H1 (cell line): Measurements from ENCODE around the gene NANOS2. TPM values are rescaled to one million over a fixed set of nuclear protein-coding genes. Genes with fewer than 3 reads are reported as not detected.

Experiments used
- CTCF ChIA-PET: fragments of 300-600 bp; sonication (Branson Sonifier 250); formaldehyde crosslinking; loops from one replicate; lab custom pipeline; 2021; ENCODE audit not compliant: partially characterized antibody; lab: Charles Lee
- POLR2A ChIA-PET: fragments of 300-600 bp; sonication (Branson Sonifier 250); formaldehyde crosslinking; loops from one replicate; lab custom pipeline; 2021; ENCODE audit warnings: inconsistent platforms; ENCODE audit not compliant: partially characterized antibody; lab: Charles Lee
- DNase-seq, 2 experiments: peaks; one replicate each; pipeline versions ENCODE4 v3.0.0 to v3.0.0-alpha.2; 2010 to 2022; ENCODE audit warnings: low spot score in 2 of 2, low read depth in 1 of 2, mixed read lengths in 1 of 2
- FAIRE-seq: peaks from 2 replicates; lab custom pipeline; 2011; peaks lifted over from hg19 to GRCh38; lab: Jason Lieb, UNC
- H2AFZ ChIP-seq: 2 replicates; pipeline ENCODE4 v1.8.1; 2012; ENCODE audit warnings: low read length, inconsistent platforms
- H2AK5ac ChIP-seq: 2 replicates; pipeline ENCODE4 v1.6.1; 2013; ENCODE audit warnings: low read depth, low read length
- H2BK120ac ChIP-seq: replicated peaks from 2 replicates; pipeline ENCODE3; 2013; ENCODE audit warnings: low read depth, low read length, inconsistent platforms
- H2BK12ac ChIP-seq: 2 replicates; pipeline ENCODE4 v1.6.1; 2013; ENCODE audit warnings: low read depth, low read length
- H2BK15ac ChIP-seq: 2 replicates; pipeline ENCODE4 v1.6.1; 2013; ENCODE audit warnings: low read length
- H2BK20ac ChIP-seq: 2 replicates; pipeline ENCODE4 v1.6.1; 2013; ENCODE audit warnings: low read length
- H2BK5ac ChIP-seq: 2 replicates; pipeline ENCODE4 v1.6.1; 2013; ENCODE audit warnings: low read depth, low read length
- H3K14ac ChIP-seq: 2 replicates; pipeline ENCODE4 v1.6.1; 2013; ENCODE audit warnings: inconsistent platforms; ENCODE audit not compliant: insufficient read length
- H3K18ac ChIP-seq: 2 replicates; pipeline ENCODE4 v1.6.1; 2013; ENCODE audit warnings: low read length; ENCODE audit errors: extremely low read depth
- H3K23ac ChIP-seq: 2 replicates; pipeline ENCODE4 v1.6.1; 2013; ENCODE audit warnings: inconsistent platforms; ENCODE audit not compliant: insufficient read length
- H3K23me2 ChIP-seq: 2 replicates; pipeline ENCODE4 v1.6.1; 2013; ENCODE audit warnings: low read depth, low read length
- H3K27ac ChIP-seq: 2 replicates; pipeline ENCODE4 v1.6.1; 2011; ENCODE audit warnings: low read depth, low read length, inconsistent platforms
- H3K27me3 ChIP-seq, 4 experiments: replicated peaks in 1 of 4; 1 replicate in 1 of 4; 2 replicates in 3 of 4; pipeline versions ENCODE4 v1.6.1 to v1.8.1; 2011 to 2013; ENCODE audit warnings: low read length in 3 of 4, mild to moderate bottlenecking in 3 of 4, inconsistent platforms in 2 of 4, mixed read lengths in 2 of 4, moderate library complexity in 1 of 4; ENCODE audit not compliant: control insufficient read depth in 3 of 4, insufficient read depth in 3 of 4; ENCODE audit errors: extremely low read depth in 1 of 4
- H3K36me3 ChIP-seq, 4 experiments: 2 replicates each; pipeline versions ENCODE4 v1.6.1 to v1.8.1; 2011 to 2013; ENCODE audit warnings: mild to moderate bottlenecking in 4 of 4, low read length in 3 of 4, moderate library complexity in 2 of 4, control low read depth in 1 of 4, inconsistent platforms in 1 of 4; ENCODE audit not compliant: insufficient read depth in 4 of 4, control insufficient read depth in 2 of 4
- H3K4ac ChIP-seq: replicated peaks from 2 replicates; pipeline ENCODE3; 2013; ENCODE audit warnings: low read length, low read depth, mixed read lengths, inconsistent platforms; ENCODE audit not compliant: insufficient read length
- H3K4me1 ChIP-seq, 4 experiments: replicated peaks in 1 of 4; 1 replicate in 1 of 4; 2 replicates in 3 of 4; pipeline versions ENCODE4 v1.6.1 to v1.8.1; 2011 to 2013; ENCODE audit warnings: low read length in 3 of 4, inconsistent platforms in 2 of 4, mixed read lengths in 1 of 4; ENCODE audit not compliant: insufficient read depth in 4 of 4, control insufficient read depth in 3 of 4
- H3K4me2 ChIP-seq, 2 experiments: 2 replicates each; pipeline versions ENCODE4 v1.6.1 to v1.8.1; 2011 to 2013; ENCODE audit warnings: low read depth in 2 of 2, low read length in 2 of 2, control low read depth in 1 of 2, inconsistent platforms in 1 of 2, mild to moderate bottlenecking in 1 of 2; ENCODE audit not compliant: insufficient read depth in 1 of 2
- H3K4me3 ChIP-seq, 4 experiments: fragments of 200-600, 300-600 bp in 1 of 4; sonication (generic), shearing (Covaris generic), sonication (Bioruptor Twin) in 1 of 4; 2 replicates each; pipeline versions ENCODE4 v1.5.1 to v1.8.1; 2011 to 2016; ENCODE audit warnings: low read length in 4 of 4, low read depth in 3 of 4, control low read depth in 2 of 4, inconsistent platforms in 2 of 4, mild to moderate bottlenecking in 2 of 4, mixed read lengths in 1 of 4, moderate library complexity in 1 of 4; ENCODE audit not compliant: insufficient read depth in 2 of 4; ENCODE audit errors: extremely low read depth in 1 of 4
- H3K56ac ChIP-seq: replicated peaks from 2 replicates; pipeline ENCODE3; 2013; ENCODE audit warnings: low read depth, mild to moderate bottlenecking, mixed read lengths, low read length, inconsistent platforms; ENCODE audit not compliant: insufficient read length
- H3K79me1 ChIP-seq: 2 replicates; pipeline ENCODE4 v1.6.1; 2013; ENCODE audit warnings: low read depth, low read length, control low read depth
- H3K79me2 ChIP-seq, 2 experiments: 2 replicates each; pipeline versions ENCODE4 v1.6.1 to v1.8.1; 2012 to 2013; ENCODE audit warnings: low read length in 2 of 2, mild to moderate bottlenecking in 2 of 2, inconsistent platforms in 1 of 2; ENCODE audit not compliant: insufficient read depth in 2 of 2, control insufficient read depth in 1 of 2
- H3K9ac ChIP-seq, 4 experiments: replicated peaks in 1 of 4; 1 replicate in 1 of 4; 2 replicates in 3 of 4; pipeline versions ENCODE4 v1.6.1 to v1.8.1; 2011 to 2013; ENCODE audit warnings: low read depth in 3 of 4, low read length in 3 of 4, control low read depth in 2 of 4, mild to moderate bottlenecking in 2 of 4, moderate library complexity in 2 of 4, inconsistent platforms in 1 of 4; ENCODE audit errors: extremely low read depth in 1 of 4
- H3K9me3 ChIP-seq, 2 experiments: 2 replicates each; pipeline versions ENCODE4 v1.6.1 to v1.8.1; 2012 to 2013; ENCODE audit warnings: mild to moderate bottlenecking in 2 of 2, moderate library complexity in 2 of 2, control low read depth in 1 of 2, inconsistent platforms in 1 of 2, low read depth in 1 of 2, low read length in 1 of 2, mixed read lengths in 1 of 2; ENCODE audit not compliant: insufficient read depth in 2 of 2
- H4K20me1 ChIP-seq, 2 experiments: replicated peaks in 1 of 2; 2 replicates each; pipeline versions ENCODE3 to v1.8.1; 2011 to 2013; ENCODE audit warnings: inconsistent platforms in 2 of 2, low read length in 2 of 2, mild to moderate bottlenecking in 1 of 2; ENCODE audit not compliant: insufficient read depth in 2 of 2, control insufficient read depth in 1 of 2
- H4K5ac ChIP-seq: 2 replicates; pipeline ENCODE4 v1.6.1; 2013; ENCODE audit warnings: low read length, low read depth, mixed read lengths, inconsistent platforms; ENCODE audit not compliant: insufficient read length
- H4K8ac ChIP-seq: 2 replicates; pipeline ENCODE4 v1.8.0; 2013; ENCODE audit warnings: mild to moderate bottlenecking, moderate library complexity, low read length, inconsistent platforms; ENCODE audit not compliant: insufficient read depth; ENCODE audit errors: extremely low read depth
- H4K91ac ChIP-seq: replicated peaks from 2 replicates; pipeline ENCODE3; 2013; ENCODE audit warnings: low read length, mixed read lengths, inconsistent platforms; ENCODE audit not compliant: insufficient read length
- ASH2L ChIP-seq: fragments of 200-600, 300-600 bp; sonication (generic); IDR thresholded peaks from one replicate; pipeline ENCODE4 v1.7.1; 2017; ENCODE audit warnings: low read length
- CBX5 ChIP-seq: fragments of 300-800, 300-1000 bp; sonication (generic); IDR thresholded peaks from 2 replicates; pipeline ENCODE4 v1.7.1; 2016; ENCODE audit warnings: antibody characterized with exemption, low read length, low read depth
- CEBPB ChIP-seq: IDR thresholded peaks from 2 replicates; pipeline ENCODE4 v1.6.1; 2012; ENCODE audit warnings: low read depth, low read length
- EP300 ChIP-seq, 2 experiments: IDR thresholded peaks; 1 replicate in 1 of 2; 2 replicates in 1 of 2; pipeline ENCODE4 v1.6.1; 2011 to 2012; ENCODE audit warnings: low read depth in 2 of 2, low read length in 2 of 2, mild to moderate bottlenecking in 2 of 2, borderline replicate concordance in 1 of 2, inconsistent platforms in 1 of 2, moderate library complexity in 1 of 2
- GTF2F1 ChIP-seq: IDR thresholded peaks from 2 replicates; pipeline ENCODE4 v1.6.1; 2012; ENCODE audit warnings: low read depth, low read length, improper control_type of control experiment, borderline replicate concordance
- HDAC2 ChIP-seq, 2 experiments: fragments of 300-600 bp in 1 of 2; sonication (generic) in 1 of 2; IDR thresholded peaks; 2 replicates each; pipeline ENCODE4 v1.6.1; 2011 to 2012; ENCODE audit warnings: low read depth in 2 of 2, low read length in 2 of 2, mild to moderate bottlenecking in 2 of 2, moderate library complexity in 2 of 2, borderline replicate concordance in 1 of 2, inconsistent platforms in 1 of 2
- POLR2A ChIP-seq, 2 experiments: IDR thresholded peaks; 1 replicate in 1 of 2; 2 replicates in 1 of 2; pipeline ENCODE4 v1.6.1; 2011; ENCODE audit warnings: low read depth in 2 of 2, low read length in 2 of 2, mild to moderate bottlenecking in 2 of 2; ENCODE audit errors: control extremely low read depth in 1 of 2
- POU5F1 ChIP-seq: IDR thresholded peaks from 2 replicates; pipeline ENCODE4 v1.6.1; 2011; ENCODE audit warnings: low read depth, mild to moderate bottlenecking, low read length, moderate library complexity
- TAF7 ChIP-seq: optimal IDR thresholded peaks from 2 replicates; pipeline ENCODE3; 2011; ENCODE audit warnings: low read depth, mild to moderate bottlenecking, inconsistent platforms, low read length, moderate library complexity, borderline replicate concordance
- TCF12 ChIP-seq: IDR thresholded peaks from 2 replicates; pipeline ENCODE4 v1.6.1; 2011; ENCODE audit warnings: low read depth, mild to moderate bottlenecking, low read length
- WGBS, 2 experiments: shearing (Covaris generic) in 1 of 2; methylation state at CpG; one replicate each; pipeline versions ENCODE4 v1.1.6 to v1.1.7; 2013 to 2015; ENCODE audit warnings: low lambda C conversion rate in 2 of 2, mixed read lengths in 2 of 2, inconsistent platforms in 1 of 2, low coverage in 1 of 2, missing lambda C conversion rate in 1 of 2; ENCODE audit not compliant: insufficient replicate concordance in 2 of 2, insufficient coverage in 1 of 2, insufficient read length in 1 of 2; ENCODE audit errors: extremely low coverage in 1 of 2, missing lambda C conversion rate in 1 of 2; 5-methylcytosine and 5-hydroxymethylcytosine counted together
- polyA plus RNA-seq, 7 experiments: library from polyadenylated mRNA; depleted of rRNA in 3 of 7; stranded (reverse) in 5 of 7; unstranded in 2 of 7; fragments of >200 nt in 5 of 7; fragments of 200-250 nt in 2 of 7; gene quantifications; 1 replicate in 5 of 7; 2 replicates in 1 of 7; 4 replicates in 1 of 7; pipeline versions ENCODE4 v1.2.1 to v1.2.3, GENCODE V29; 2011 to 2013; ENCODE audit warnings: missing spikeins in 2 of 7, mixed read lengths in 2 of 7
- total RNA-seq: library from RNA; stranded (reverse); fragmentation: NEBNext Ultra II Directional; extraction: Animal tissue kit (Norgen Biotek cat#: 25700); gene quantifications from 2 replicates; pipeline ENCODE4 v1.2.1, GENCODE V29; 2021

NANOS2 gene
- total and polyA plus RNA-seq, 2 of the 8 experiments (the other 6 are each of a cell fraction or from before 2014, with no cell fraction given): 0.20 TPM; not detected in 1

DNA sequence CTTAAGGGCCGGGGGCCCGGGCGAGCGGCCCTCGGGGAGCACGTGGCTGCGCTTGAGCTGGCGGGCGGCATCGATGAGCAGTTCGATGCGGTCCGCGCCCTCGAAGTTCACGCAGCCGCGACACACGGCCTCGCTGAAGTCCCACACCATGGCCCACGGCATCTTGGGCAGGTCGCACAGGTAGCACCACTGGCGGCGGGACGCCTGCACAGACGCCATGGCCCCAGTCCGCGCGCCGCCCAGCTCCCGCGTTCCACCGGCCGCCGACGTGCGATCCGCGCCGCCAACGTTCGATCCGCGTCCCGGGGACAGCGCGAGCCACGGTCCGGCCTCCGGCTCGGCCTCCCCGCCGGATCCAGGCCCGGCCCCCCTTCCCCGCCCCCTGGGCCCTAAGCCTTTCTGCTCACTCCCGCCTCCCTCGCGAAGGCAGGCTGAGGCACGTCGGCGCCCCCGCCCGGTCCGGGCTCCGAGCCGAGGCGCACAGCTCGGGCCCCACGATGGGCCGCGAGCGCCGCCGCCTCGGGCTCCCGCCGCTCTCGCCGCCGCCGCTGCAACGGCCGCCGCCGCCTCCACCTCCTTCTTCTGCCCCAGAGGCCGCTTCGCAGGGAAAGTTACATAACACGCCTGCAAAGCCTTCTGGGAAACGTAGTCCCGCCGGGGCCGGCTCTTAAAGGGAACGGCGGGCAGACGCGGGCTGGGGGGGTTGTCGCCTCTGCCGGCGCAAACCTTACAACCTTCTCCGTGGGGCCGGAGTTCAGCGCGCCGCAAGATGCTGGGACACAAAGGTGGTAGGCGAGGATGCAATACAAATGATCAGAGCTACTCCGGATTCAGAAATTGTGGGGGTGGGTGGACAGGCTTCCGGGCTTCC is 28.8 kb downstream of the NANOS2 start, which contains the start of gene IRF2BP1:
Gene IRF2BP1 (minus strand): TSS at position 586 of the 871 bp plus-strand sequence. CDS start 367 bp downstream, at position 219.
- peak within 1 kb of the TSS; percentile 86 for H3K27ac ChIP-seq
- H3K4me1 ChIP-seq: peaks cover 6 to 28% (median 18%) of the 10 kb centered on the region in 4 experiments
- peak within 1 kb of the TSS; percentile 87 for H3K18ac ChIP-seq
- no peak within 1 kb of the TSS for H3K14ac ChIP-seq
- peak within 1 kb of the TSS; percentile 89 for H4K91ac ChIP-seq
- DNase-seq (peak in 1 of 2 experiments; percentile 91), FAIRE-seq (no peak)
- 1% methylated on average over 54 of the region's 107 CpGs; no CpG with 5 or more reads in 1 of the 2 experiments for WGBS, 2 experiments
- peaks cover 0 to 7% (median 0%) of the 10 kb centered on the region in 4 experiments; a peak in 1 of 8 replicates for H3K36me3 ChIP-seq
- no peak within 1 kb of the TSS for H2BK20ac ChIP-seq
- peak within 1 kb of the TSS; percentile 60 for H2BK5ac ChIP-seq
- peak within 1 kb of the TSS; percentile 98 for H4K8ac ChIP-seq
- peak within 1 kb of the TSS; percentile 50; the same call in 1 of the 2 replicates for H2BK12ac ChIP-seq
- H3K27me3 ChIP-seq: no peaks in the 10 kb centered on the region
- H3K4me3 ChIP-seq: peak within 1 kb of the TSS; percentile 71 to 80 (median 78)
- H3K79me2 ChIP-seq: no peaks in the 10 kb centered on the region; a peak in 1 of 4 replicates
- H3K9me3 ChIP-seq: no peaks in the 10 kb centered on the region
- ChIA-PET POLR2A (interaction anchor here (0.6 to 9.8 kb wide), 18 partner anchors 11 to 121 kb away, joined by 3 to 277 read pairs (median 4); partner anchors contain the start of genes CCDC61, FOXA3, MYPOP and RSPH6A), CTCF (interaction anchor here (0.6 to 10.7 kb wide), 10 partner anchors 17 to 107 kb away, joined by 3 to 208 read pairs (median 4); partner anchors contain the start of genes DMPK, DMWD, FOXA3 and MYPOP)
- H2AK5ac ChIP-seq: no peak within 1 kb of the TSS
- peak within 1 kb of the TSS; percentile 89 for H3K56ac ChIP-seq
- H3K23ac ChIP-seq: no peak within 1 kb of the TSS
- peak within 1 kb of the TSS; percentile 49 to 76 for H3K4me2 ChIP-seq
- H3K79me1 ChIP-seq: 0 out of 2 replicates have a peak, but pooled peaks cover 2% of the 10 kb centered on the region
- H4K5ac ChIP-seq: peak within 1 kb of the TSS; percentile 93
- peak within 1 kb of the TSS; percentile 62 to 81 (median 76) for H3K9ac ChIP-seq
- H4K20me1 ChIP-seq: peaks cover 3 to 12% of the 10 kb centered on the region in 2 experiments
- peak within 1 kb of the TSS; percentile 88; the same call in 1 of the 2 replicates for H2BK15ac ChIP-seq
- peaks cover 11% of the 10 kb centered on the region; the same call in 1 of the 2 replicates for H3K23me2 ChIP-seq
- H2BK120ac ChIP-seq: no peak within 1 kb of the TSS
- no peak within 1 kb of the TSS for H3K4ac ChIP-seq
- H2AFZ ChIP-seq: peak within 1 kb of the TSS; percentile 94; the same call in 1 of the 2 replicates
- TF ChIP-seq POU5F1 (no peak), CBX5 (no peak), CEBPB (peak; percentile 94), TCF12 (no peak), HDAC2 (IDR thresholded peaks at IDR 0.05; ENCODE audit: borderline replicate concordance in 1 of 2, low read depth in 2 of 2, low read length in 2 of 2) (no peak; a peak in 1 of 4 replicates), POLR2A (IDR thresholded peaks at IDR 0.05; ENCODE audit: control extremely low read depth in 1 of 2, low read depth in 2 of 2, low read length in 2 of 2) (no peak), GTF2F1 (no peak), EP300 (IDR thresholded peaks at IDR 0.05; ENCODE audit: borderline replicate concordance in 1 of 2, low read depth in 2 of 2, low read length in 2 of 2) (peak in 1 of 2 experiments; percentile 42; a peak in 1 of 3 replicates), TAF7 (peak; percentile 47), ASH2L (no peak)
